Retina (tissue), 1 donor: Measurements from ENCODE around the gene CD38.

ENCODE experiments used
- DNase-seq: peaks from one replicate; pipeline ENCODE4 v3.0.0-alpha.2; 2016

Gene CD38

GRCh38 chr4:15870079-15870478 lies 92.0 kb downstream of the CD38 start:
- no peak for DNase-seq

DNA sequence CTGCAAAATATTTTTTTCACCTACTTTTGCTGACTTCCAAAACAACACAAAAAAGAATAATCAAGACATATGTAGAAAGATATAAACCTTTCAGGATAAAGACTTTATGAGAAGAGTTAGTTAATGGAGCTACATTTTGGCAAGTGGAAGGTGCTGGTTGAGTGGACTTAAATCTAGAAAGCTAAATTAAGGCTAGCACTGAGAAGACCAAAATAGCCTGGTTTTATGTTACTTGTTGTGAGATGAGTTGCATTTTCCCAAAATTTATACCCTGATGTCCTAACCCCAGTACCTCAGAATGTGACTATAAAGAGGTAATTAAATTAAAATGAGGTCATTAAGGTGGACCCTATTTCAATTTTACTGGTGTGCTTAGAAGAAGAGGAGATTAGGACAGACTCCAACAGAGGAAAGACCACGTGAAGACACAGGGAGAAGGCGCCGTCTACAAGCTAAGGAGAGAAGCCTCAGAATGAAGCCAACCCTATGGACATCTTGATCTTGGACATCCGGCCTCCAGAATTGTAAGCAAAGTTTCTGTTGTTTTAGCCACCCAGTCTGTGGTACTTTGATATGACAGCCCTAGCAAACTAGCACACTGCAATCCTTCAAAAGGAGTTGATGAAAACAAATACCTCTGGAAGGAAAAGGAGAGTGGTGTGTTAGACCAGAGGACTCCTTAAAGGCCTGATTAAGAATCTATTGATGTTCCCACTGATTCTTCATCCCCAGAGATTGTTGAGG lies 93.0 kb downstream of the CD38 start:
- no peak for DNase-seq

DNA sequence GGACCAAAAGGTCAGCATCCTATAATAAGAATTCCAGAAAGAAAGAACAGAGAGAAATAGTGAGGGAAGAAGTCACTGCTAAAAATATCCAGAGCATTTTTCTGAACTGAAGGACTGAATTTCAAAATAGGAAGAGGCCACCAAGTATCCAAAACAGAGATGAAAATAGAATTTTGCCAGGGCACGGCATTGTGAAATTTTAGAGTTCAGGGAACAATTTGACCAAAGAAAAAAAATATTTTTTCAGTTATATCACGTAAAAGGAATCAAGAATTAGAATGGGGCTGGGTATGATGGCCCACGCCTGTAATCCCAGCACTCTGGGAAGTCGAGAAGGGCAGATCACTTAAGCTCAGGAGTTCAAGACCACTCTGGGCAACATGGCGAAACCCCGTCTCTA lies 95.0 kb downstream of the CD38 start:
- no peak for DNase-seq

DNA sequence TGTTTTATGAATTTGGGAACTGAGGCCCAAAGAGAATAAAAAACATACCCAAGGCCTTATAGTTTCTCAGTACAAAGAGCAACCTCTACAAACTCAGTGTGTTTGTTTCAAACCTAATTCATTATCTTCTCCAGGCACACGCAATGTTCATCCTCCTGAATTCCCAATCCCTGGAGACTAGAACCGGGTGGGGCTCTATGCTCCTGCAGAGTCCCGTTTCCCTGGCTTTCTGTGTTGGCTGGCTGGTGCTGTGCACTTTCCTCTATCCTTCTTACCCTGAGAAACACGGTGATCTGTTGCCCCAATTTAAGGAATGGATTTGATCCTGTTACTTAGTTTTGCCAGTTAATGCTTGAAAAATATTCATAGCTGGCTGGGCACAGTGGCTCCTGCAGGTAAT lies 96.5 kb downstream of the CD38 start:
- DNase-seq, result no peak

GRCh38 chr4:15875663-15876460 lies 97.7 kb downstream of the CD38 start:
- DNase-seq, result no peak

GRCh38 chr4:15878011-15878410 lies 99.9 kb downstream of the CD38 start:
- no peak for DNase-seq

- no peak for DNase-seq
Observed at GRCh38 chr4:15881820-15882219, 103.7 kb downstream of the CD38 start.

DNA sequence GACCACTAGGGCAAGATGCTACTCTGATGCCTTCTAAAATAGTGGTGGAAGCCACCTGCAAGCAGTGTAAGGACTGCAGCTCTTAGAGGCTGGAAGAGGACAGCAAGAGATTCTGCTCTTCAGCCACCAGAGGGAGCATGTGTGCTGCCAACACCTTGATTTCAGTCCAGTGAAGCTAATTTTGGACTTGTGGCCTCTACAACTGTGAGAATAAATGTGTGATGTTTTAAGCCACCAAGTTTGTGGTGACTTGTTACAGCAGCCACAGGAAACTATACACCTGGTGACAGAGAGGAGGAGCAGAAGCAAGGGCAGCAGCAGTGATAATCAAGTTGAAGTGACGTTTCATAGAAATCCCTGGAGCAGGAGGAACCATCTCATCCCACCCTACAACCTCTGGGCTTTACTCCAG lies 104.6 kb downstream of the CD38 start:
- peak; percentile 59 for DNase-seq

- no peak for DNase-seq
Observed at GRCh38 chr4:15883610-15884243, 105.6 kb downstream of the CD38 start.

DNA sequence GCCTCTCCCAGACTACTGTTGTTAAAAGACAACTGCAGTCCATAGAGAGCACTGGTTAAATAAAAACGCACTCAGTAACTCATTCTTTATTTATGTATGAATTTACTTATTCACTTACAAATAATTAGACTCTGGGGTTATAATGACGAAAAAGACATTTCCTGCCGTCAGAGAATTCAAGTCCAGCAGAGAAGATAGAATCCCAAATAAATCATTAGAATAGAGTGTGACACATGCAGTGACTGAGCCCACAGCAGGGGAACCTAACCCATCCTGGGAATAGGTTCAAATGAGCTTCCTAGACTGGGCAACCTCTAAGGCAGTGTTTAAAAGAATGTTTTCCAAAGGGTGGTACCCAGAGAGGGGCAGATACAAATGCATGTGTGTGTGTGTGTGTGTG lies 106.5 kb downstream of the CD38 start:
- no peak for DNase-seq

- DNase-seq, result no peak
Observed at GRCh38 chr4:15885422-15885821, 107.3 kb downstream of the CD38 start.

- no peak for DNase-seq
Observed at GRCh38 chr4:15888515-15888914, 110.4 kb downstream of the CD38 start.

DNA sequence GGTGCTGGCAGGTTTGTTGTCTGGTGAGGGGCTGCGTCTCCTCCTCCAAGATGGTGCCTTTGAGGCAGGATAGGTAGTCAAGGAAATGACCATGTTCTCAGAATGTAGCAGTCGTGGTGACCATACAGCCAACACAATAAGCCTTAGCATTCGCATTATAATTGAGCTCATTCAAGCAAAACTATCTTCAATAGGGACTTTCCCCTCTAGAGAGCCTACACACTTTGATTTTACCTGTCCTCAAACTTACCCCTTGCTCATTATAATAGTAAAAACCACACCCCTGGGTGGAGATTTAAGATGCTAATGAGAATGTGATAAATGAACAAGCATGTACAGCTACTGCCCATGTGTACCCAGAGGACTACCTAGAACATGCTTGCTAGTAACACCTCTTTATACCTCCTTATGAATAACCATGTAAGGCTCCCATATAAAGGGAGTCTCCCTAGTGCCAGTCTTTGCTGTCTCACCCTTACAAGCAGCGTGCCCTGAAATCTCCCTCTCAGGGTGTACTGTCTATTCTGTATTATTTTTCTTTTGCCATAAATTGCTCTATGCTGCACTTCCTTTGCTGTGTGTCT lies 112.2 kb downstream of the CD38 start:
- DNase-seq, result no peak

DNA sequence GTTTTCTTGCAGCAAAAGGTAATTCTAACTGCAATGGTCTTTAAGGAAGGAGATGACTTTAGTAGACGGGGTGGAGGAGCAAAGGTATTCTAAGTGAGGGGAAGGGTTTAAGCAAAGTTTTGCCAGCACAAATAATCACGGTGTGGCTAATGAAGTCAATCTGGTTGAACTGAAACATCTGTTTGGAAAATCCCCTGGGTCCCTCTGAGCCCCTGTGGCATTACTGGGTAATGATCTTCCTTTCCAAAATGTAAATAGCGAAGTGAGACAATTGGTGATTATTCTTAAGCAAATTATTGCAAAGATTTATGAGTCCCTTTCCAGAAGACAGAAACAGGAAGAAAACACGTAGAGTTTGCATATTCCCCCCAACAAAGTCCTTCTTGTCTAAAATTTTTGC lies 113.2 kb downstream of the CD38 start:
- no peak for DNase-seq

DNA sequence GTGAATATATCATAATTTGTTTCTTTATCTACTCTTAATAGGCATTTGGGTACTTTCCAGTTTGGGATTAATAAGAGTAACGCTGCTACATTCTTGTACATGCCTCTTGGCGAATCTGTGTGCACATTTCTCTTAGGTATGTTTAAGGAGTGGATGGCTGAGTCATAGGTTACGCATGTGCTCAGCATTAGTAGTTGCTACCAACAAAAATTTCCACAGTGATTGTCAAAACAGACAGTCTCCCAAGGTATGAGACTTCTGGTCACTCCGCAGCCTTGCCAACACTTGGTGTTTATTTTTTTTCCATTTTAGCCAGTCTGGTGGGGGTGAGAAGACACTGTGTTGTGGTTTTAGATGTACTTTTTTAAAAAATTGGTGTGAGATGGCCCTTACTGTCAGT lies 115.8 kb downstream of the CD38 start:
- no peak for DNase-seq

DNA sequence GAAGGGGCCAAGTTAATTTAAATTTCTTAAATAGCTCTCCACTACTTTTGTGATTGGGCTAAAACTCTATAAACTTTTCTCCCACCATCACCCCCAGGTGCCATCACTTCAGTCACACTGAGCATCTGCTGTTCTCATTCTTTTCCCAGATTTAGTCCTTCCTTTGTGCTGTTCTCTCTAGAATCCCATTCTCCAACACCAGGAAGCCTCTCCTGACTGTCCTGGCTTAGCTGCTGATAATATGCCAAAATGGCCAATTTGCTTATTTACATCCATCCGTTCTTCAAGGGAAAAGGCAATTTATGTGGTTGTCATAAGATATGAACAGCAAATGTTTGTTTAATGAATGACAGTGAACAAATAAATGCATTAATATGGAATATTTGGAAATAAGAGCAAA lies 116.3 kb downstream of the CD38 start:
- DNase-seq, result no peak

GRCh38 chr4:15894921-15895916 lies 117.1 kb downstream of the CD38 start:
- no peak for DNase-seq

DNA sequence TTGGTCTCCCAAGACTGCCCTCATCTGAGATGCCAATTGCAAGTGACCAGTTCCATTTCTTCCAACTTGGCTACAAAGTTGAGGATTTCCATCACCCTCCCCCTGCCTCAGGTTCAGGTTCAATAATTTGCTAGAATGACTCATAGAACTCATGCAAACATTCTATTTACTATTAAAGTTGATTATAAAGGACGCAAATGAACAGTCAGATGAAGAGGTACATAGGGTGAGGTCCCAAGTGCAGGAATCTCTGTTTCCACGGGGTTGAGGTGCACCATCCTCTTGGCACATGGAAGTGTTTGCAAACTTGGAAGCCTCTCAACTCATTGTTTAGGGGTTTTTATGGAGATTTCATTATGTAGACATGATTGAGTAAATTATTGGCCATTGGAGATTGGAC lies 119.4 kb downstream of the CD38 start:
- no peak for DNase-seq

- DNase-seq, result no peak
Observed at GRCh38 chr4:15898902-15899301, 120.8 kb downstream of the CD38 start.

DNA sequence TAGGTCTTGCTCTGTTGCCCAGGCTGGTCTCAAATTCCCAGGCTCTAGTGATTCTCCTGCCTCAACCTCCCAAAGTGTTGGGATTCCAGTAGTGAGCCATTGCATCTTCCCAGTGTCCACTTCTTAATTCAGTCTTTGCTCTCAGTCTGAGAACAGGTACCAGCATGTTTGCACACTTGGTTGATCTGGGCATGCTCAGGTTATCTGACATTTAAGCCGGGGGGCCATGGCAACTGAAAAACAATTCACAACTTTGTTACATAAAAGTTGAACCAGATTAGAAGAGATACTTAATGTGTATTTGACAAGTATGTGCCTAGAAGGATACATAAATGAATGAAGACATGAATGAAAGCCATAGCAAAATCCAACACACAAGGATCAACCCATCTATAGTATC lies 121.4 kb downstream of the CD38 start:
- no peak for DNase-seq

- no peak for DNase-seq
Observed at GRCh38 chr4:15901007-15901406, 122.9 kb downstream of the CD38 start.

GRCh38 chr4:15901998-15902397 lies 123.9 kb downstream of the CD38 start:
- DNase-seq, result no peak
